GM23338 (cell line): ENCODE results near the gene SYT11. TPM values are rescaled to one million over a fixed set of nuclear protein-coding genes. Genes with fewer than 3 reads are reported as not detected.

Experiments
- ATAC-seq: fragments of 200-7000 bp; cut with Tn5 transposase; 3 replicates; pipeline ENCODE4 v1.9.1; 2020
- DNase-seq: peaks from one replicate; pipeline ENCODE4 v3.0.0-alpha.2; 2015; ENCODE audit warnings: low spot score
- H2AFZ ChIP-seq: fragments of 200-600 bp; sonication (generic); 2 replicates; pipeline ENCODE4 v1.8.0; 2016; ENCODE audit warnings: antibody characterized with exemption, mild to moderate bottlenecking, moderate library complexity
- H3F3A ChIP-seq: fragments of 200-600 bp; sonication (generic); replicated peaks from 2 replicates; pipeline ENCODE4 v1.8.0; 2017; ENCODE audit warnings: antibody characterized with exemption, mixed run types, low read depth
- H3K27ac ChIP-seq: fragments of 200-600 bp; sonication (generic); 2 replicates; pipeline ENCODE4 v1.6.1; 2016; ENCODE audit warnings: low read depth
- H3K27me3 ChIP-seq: fragments of 200-600 bp; sonication (generic); 2 replicates; pipeline ENCODE4 v1.8.0; 2016; ENCODE audit warnings: mild to moderate bottlenecking, mixed run types, moderate library complexity; ENCODE audit not compliant: insufficient read depth
- H3K36me3 ChIP-seq: fragments of 200-600 bp; sonication (generic); 2 replicates; pipeline ENCODE4 v1.8.0; 2016; ENCODE audit warnings: mild to moderate bottlenecking; ENCODE audit not compliant: insufficient read depth
- H3K4me1 ChIP-seq: fragments of 200-600 bp; sonication (generic); 2 replicates; pipeline ENCODE4 v1.8.0; 2016; ENCODE audit warnings: mild to moderate bottlenecking, moderate library complexity; ENCODE audit not compliant: insufficient read depth
- H3K4me2 ChIP-seq: fragments of 200-600 bp; sonication (generic); 2 replicates; pipeline ENCODE4 v1.7.1; 2017; ENCODE audit warnings: mixed run types
- H3K4me3 ChIP-seq: fragments of 200-600 bp; sonication (generic); 2 replicates; pipeline ENCODE4 v1.6.1; 2016; ENCODE audit warnings: mixed run types
- H3K79me2 ChIP-seq: fragments of 200-600 bp; sonication (generic); replicated peaks from 2 replicates; pipeline ENCODE4 v1.8.0; 2017; ENCODE audit warnings: mild to moderate bottlenecking; ENCODE audit not compliant: insufficient read depth
- H3K9me2 ChIP-seq: fragments of 200-600 bp; sonication (generic); 2 replicates; pipeline ENCODE4 v1.8.0; 2017; ENCODE audit not compliant: insufficient read depth
- H4K20me1 ChIP-seq: fragments of 200-600 bp; sonication (generic); replicated peaks from 2 replicates; pipeline ENCODE4 v1.8.0; 2017; ENCODE audit warnings: mild to moderate bottlenecking; ENCODE audit not compliant: insufficient read depth
- H3K27ac Mint-ChIP-seq: 2 replicates; pipeline ENCODE4 v1.8.0; 2020; ENCODE audit warnings: inconsistent platforms, mild to moderate bottlenecking, moderate library complexity, mixed read lengths
- H3K27me3 Mint-ChIP-seq: 3 replicates; pipeline ENCODE4 v1.8.0; 2022; ENCODE audit warnings: low read depth, mild to moderate bottlenecking, moderate library complexity, mixed read lengths, inconsistent platforms; ENCODE audit not compliant: insufficient read depth, poor library complexity
- H3K36me3 Mint-ChIP-seq: 3 replicates; pipeline ENCODE4 v1.8.0; 2021; ENCODE audit warnings: low read depth, mild to moderate bottlenecking, inconsistent platforms, moderate library complexity, mixed read lengths
- H3K4me1 Mint-ChIP-seq: 3 replicates; pipeline ENCODE4 v1.8.0; 2020; ENCODE audit warnings: mild to moderate bottlenecking, inconsistent platforms, mixed read lengths
- H3K4me3 Mint-ChIP-seq: 3 replicates; pipeline ENCODE4 v1.8.0; 2021; ENCODE audit warnings: moderate library complexity, mild to moderate bottlenecking, inconsistent platforms, mixed read lengths
- H3K9me3 Mint-ChIP-seq: 3 replicates; pipeline ENCODE4 v1.8.0; 2020; ENCODE audit warnings: moderate library complexity, mild to moderate bottlenecking, inconsistent platforms, mixed read lengths
- CTCF ChIP-seq, 2 experiments: fragments of 200-600 bp in 1 of 2; sonication (generic) in 1 of 2; conservative IDR thresholded peaks; 2 replicates each; pipeline versions ENCODE4 v1.5.1 to v1.6.1; 2016 to 2017; ENCODE audit warnings: antibody characterized with exemption in 2 of 2, low read depth in 2 of 2, mild to moderate bottlenecking in 2 of 2, moderate library complexity in 1 of 2
- EZH2 ChIP-seq: fragments of 200-600 bp; sonication (generic); IDR thresholded peaks from one replicate; pipeline ENCODE4 v1.8.0; 2017; ENCODE audit warnings: antibody characterized with exemption, mild to moderate bottlenecking, low read depth; ENCODE audit not compliant: unreplicated experiment
- REST ChIP-seq: IDR thresholded peaks from one replicate; pipeline ENCODE4 v1.6.1; 2018; ENCODE audit warnings: antibody characterized with exemption; ENCODE audit not compliant: unreplicated experiment
- STAT1 ChIP-seq: IDR thresholded peaks from one replicate; pipeline ENCODE4 v1.6.1; 2016; ENCODE audit warnings: antibody characterized with exemption; ENCODE audit not compliant: unreplicated experiment
- ZNF114 ChIP-seq: fragments of 250-450 bp; sonication (Bioruptor Pico); IDR thresholded peaks from 2 replicates; pipeline ENCODE4 v1.5.0; 2020; ENCODE audit warnings: mild to moderate bottlenecking, moderate library complexity
- ZNF331 ChIP-seq: fragments of 250-450 bp; sonication (Bioruptor Pico); IDR thresholded peaks from 2 replicates; pipeline ENCODE4 v1.5.0; 2020; ENCODE audit warnings: low read depth, mild to moderate bottlenecking, moderate library complexity
- polyA plus RNA-seq: library from polyadenylated mRNA; unstranded; fragments of >200 nt; fragmentation: Nextera tagmentation; extraction: Ambion mirVana; gene quantifications from 2 replicates; pipeline ENCODE4 v1.2.1, GENCODE V29; 2016
- total RNA-seq: library from RNA; depleted of rRNA; stranded (reverse); fragments of >200 nt; shearing (Covaris generic); gene quantifications from 2 replicates; pipeline ENCODE4 v1.2.3, GENCODE V29; 2014

Gene SYT11
- total and polyA plus RNA-seq, 2 experiments from 2014 or later = 3.9 to 15.9 TPM

GRCh38 chr1:155827450-155827849 lies 31.9 kb upstream of the SYT11 start (continued):
- TF ChIP-seq REST = no peak
- TF ChIP-seq ZNF331 (CRISPR knock-in tag) = no peak

GRCh38 chr1:155831279-155831976 lies 27.9 kb upstream of the SYT11 start:
- no peak overlapping the region for H3K4me2 ChIP-seq
- Mint-ChIP-seq H3K9me3 (no peaks in the 10 kb centered on the region; the same call in 2 of the 3 replicates), H3K4me3 (no peak overlapping the region), H3K27me3 (peaks cover 4% of the 10 kb centered on the region), H3K27ac (no peak overlapping the region), H3K36me3 (peaks cover 33% of the 10 kb centered on the region), H3K4me1 (peaks cover 9% of the 10 kb centered on the region)
- peaks cover 5% of the 10 kb centered on the region; the same call in 1 of the 2 replicates for H3K36me3 ChIP-seq
- H3F3A ChIP-seq = peaks cover under 1% of the 10 kb centered on the region; the same call in 1 of the 2 replicates
- TF ChIP-seq STAT1 = no peak
- no peak for TF ChIP-seq CTCF (conservative IDR thresholded peaks at IDR 0.05; ENCODE audit: low read depth in 2 of 2)
- TF ChIP-seq ZNF331 (CRISPR knock-in tag) = no peak
- TF ChIP-seq EZH2 = no peak
- no peak for TF ChIP-seq ZNF114 (CRISPR knock-in tag)
- no peaks in the 10 kb centered on the region for H3K9me2 ChIP-seq
- no peak for ATAC-seq
- H2AFZ ChIP-seq = no peak overlapping the region
- no peak overlapping the region for H3K4me3 ChIP-seq
- no peaks in the 10 kb centered on the region; the same call in 1 of the 2 replicates for H4K20me1 ChIP-seq
- DNase-seq = no peak
- H3K79me2 ChIP-seq = peaks cover 40% of the 10 kb centered on the region
- H3K27me3 ChIP-seq = no peaks in the 10 kb centered on the region
- no peak overlapping the region for H3K27ac ChIP-seq
- no peaks in the 10 kb centered on the region for H3K4me1 ChIP-seq
